ENCODE data around the gene BDKRB2. TPM values are rescaled to one million over a fixed set of nuclear protein-coding genes. Genes with fewer than 3 reads are reported as not detected.
A peak's percentile ranks its signal among the peaks of the same experiment; 100 is the strongest.

The BDKRB2 gene
- total and polyA plus RNA-seq, 2 of the 8 experiments (the other 6 are each of a cell fraction or from before 2014, with no cell fraction given) = 0.13 to 0.21 TPM

- TF ChIP-seq ATF3 (IDR thresholded peaks at IDR 0.05; ENCODE audit: insufficient read depth, low read depth, low read length) (no peak), POLR2A (IDR thresholded peaks at IDR 0.05; ENCODE audit: control extremely low read depth in 1 of 2, low read depth in 2 of 2, low read length in 2 of 2) (no peak), RAD21 (IDR thresholded peaks at IDR 0.05 in 1 of 2, conservative IDR thresholded peaks at IDR 0.05 in 1 of 2; ENCODE audit: low read depth in 2 of 2, low read length in 2 of 2) (peak; percentile 71 to 78), EGR1 (IDR thresholded peaks at IDR 0.05; ENCODE audit: borderline replicate concordance, low read depth, low read length) (no peak), EZH2 (IDR thresholded peaks at IDR 0.05; ENCODE audit: low read depth, low read length, severe bottlenecking) (no peak), TBP (IDR thresholded peaks at IDR 0.05; ENCODE audit: low read depth, low read length) (no peak), TAF7 (optimal IDR thresholded peaks at IDR 0.05; ENCODE audit: borderline replicate concordance, low read depth, low read length) (no peak), SUZ12 (IDR thresholded peaks at IDR 0.05; ENCODE audit: low read length) (no peak), TAF1 (IDR thresholded peaks at IDR 0.05; ENCODE audit: low read depth, low read length) (no peak), TEAD4 (IDR thresholded peaks at IDR 0.05; ENCODE audit: low read depth, low read length) (no peak), CTBP2 (IDR thresholded peaks at IDR 0.05; ENCODE audit: borderline replicate concordance, insufficient read depth, insufficient read length, low read length) (no peak), YY1 (IDR thresholded peaks at IDR 0.05; ENCODE audit: low read depth, low read length) (peak; percentile 49; the same call in 1 of the 2 replicates), RFX5 (IDR thresholded peaks at IDR 0.05; ENCODE audit: borderline replicate concordance, low read depth, low read length) (no peak), SP2 (IDR thresholded peaks at IDR 0.05; ENCODE audit: low read length) (no peak), PHF8 (conservative IDR thresholded peaks at IDR 0.05; ENCODE audit: low read depth, low read length) (no peak)
These were observed 60.2 kb downstream of the BDKRB2 start (continued) for GRCh38 chr14:96264853-96265252.

Data from H1 (cell line).